SK-N-SH (cell line): ENCODE results near the gene NTN1.

Experiments used
- RFX5 ChIP-seq: IDR thresholded peaks from 2 replicates; pipeline ENCODE4 v1.6.1; 2012; ENCODE audit warnings: mild to moderate bottlenecking, improper control_type of control experiment, low read length
- RXRA ChIP-seq: IDR thresholded peaks from 2 replicates; pipeline ENCODE4 v1.4.0; 2012; ENCODE audit warnings: low read depth, mild to moderate bottlenecking, borderline replicate concordance
- SMC3 ChIP-seq: IDR thresholded peaks from 2 replicates; pipeline ENCODE4 v1.6.1; 2012; ENCODE audit warnings: low read depth, low read length, improper control_type of control experiment
- TF ChIP-seq, protein P1 (sequence below): fragments of 200-600 bp; sonication (generic); IDR thresholded peaks from 2 replicates; pipeline ENCODE4 v1.6.1; 2017; ENCODE audit warnings: antibody characterized with exemption, mild to moderate bottlenecking, moderate library complexity

DNA sequence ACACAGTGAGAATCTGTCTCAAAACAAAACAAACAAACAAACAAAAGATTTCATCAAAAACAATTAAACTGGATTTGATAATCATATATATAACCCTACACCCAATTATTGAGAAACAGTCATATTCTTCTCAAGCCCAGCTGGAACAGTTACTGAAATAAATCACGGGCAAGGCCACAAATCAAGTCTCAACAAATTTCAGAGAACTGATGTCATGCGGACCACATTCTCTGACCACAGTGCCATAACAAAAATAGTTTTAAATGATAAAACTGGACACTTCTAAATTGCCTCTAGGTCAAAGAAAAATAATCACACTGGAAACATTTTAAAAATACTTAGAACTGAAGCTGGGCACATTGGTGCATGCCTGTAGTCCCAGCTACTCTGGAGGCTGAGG is 39.9 kb upstream of the NTN1 start:
- no peak for TF ChIP-seq RFX5
- TF ChIP-seq, protein P1, sequence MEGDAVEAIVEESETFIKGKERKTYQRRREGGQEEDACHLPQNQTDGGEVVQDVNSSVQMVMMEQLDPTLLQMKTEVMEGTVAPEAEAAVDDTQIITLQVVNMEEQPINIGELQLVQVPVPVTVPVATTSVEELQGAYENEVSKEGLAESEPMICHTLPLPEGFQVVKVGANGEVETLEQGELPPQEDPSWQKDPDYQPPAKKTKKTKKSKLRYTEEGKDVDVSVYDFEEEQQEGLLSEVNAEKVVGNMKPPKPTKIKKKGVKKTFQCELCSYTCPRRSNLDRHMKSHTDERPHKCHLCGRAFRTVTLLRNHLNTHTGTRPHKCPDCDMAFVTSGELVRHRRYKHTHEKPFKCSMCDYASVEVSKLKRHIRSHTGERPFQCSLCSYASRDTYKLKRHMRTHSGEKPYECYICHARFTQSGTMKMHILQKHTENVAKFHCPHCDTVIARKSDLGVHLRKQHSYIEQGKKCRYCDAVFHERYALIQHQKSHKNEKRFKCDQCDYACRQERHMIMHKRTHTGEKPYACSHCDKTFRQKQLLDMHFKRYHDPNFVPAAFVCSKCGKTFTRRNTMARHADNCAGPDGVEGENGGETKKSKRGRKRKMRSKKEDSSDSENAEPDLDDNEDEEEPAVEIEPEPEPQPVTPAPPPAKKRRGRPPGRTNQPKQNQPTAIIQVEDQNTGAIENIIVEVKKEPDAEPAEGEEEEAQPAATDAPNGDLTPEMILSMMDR: no peak
- TF ChIP-seq SMC3: no peak
- no peak for TF ChIP-seq RXRA
